Breast epithelium (tissue), 4 donors: ENCODE data around the gene ITPKB. TPM values are rescaled to one million over a fixed set of nuclear protein-coding genes. Genes with fewer than 3 reads are reported as not detected.
A peak's percentile ranks its signal among the peaks of the same experiment; 100 is the strongest.

Source experiments
- DNase-seq, 2 donors: peaks; one replicate each; pipeline ENCODE4 v3.0.0-alpha.2; 2019; ENCODE audit warnings: low spot score in 2 of 2
- H3K27ac ChIP-seq, 2 donors: fragments of 200-600 bp; sonication (generic) in 1 of 2; one replicate each; pipeline ENCODE4 v1.5.1; 2016 to 2019; ENCODE audit warnings: mild to moderate bottlenecking in 1 of 2
- H3K27me3 ChIP-seq, 2 donors: fragments of 200-600 bp; sonication (generic) in 1 of 2; one replicate each; pipeline versions ENCODE4 v1.5.1 to v1.6.0; 2017 to 2019; ENCODE audit warnings: control low read depth in 1 of 2, mild to moderate bottlenecking in 1 of 2
- H3K36me3 ChIP-seq: fragments of 200-600 bp; one replicate; pipeline ENCODE4 v1.5.1; 2019
- H3K4me1 ChIP-seq, 2 donors: fragments of 200-600 bp; sonication (generic); one replicate each; pipeline ENCODE4 v1.5.1; 2016 to 2019; ENCODE audit warnings: control low read depth in 1 of 2
- H3K4me3 ChIP-seq, 3 donors: fragments of 200-600 bp; sonication (generic); 1 replicate in 2 of 3; 2 replicates in 1 of 3; pipeline ENCODE4 v1.5.1; 2016 to 2019; ENCODE audit warnings: mild to moderate bottlenecking in 3 of 3, moderate library complexity in 2 of 3
- H3K9me3 ChIP-seq, 2 donors: fragments of 200-600 bp; sonication (generic) in 1 of 2; one replicate each; pipeline ENCODE4 v1.5.1; 2016 to 2019; ENCODE audit warnings: control low read depth in 1 of 2
- CTCF ChIP-seq, 3 donors: fragments of 450-650 bp; IDR thresholded peaks; one replicate each; pipeline ENCODE4 v1.5.1; 2016 to 2017; ENCODE audit warnings: antibody characterized with exemption in 3 of 3, mild to moderate bottlenecking in 3 of 3, moderate library complexity in 3 of 3
- POLR2A ChIP-seq: fragments of 450-650 bp; IDR thresholded peaks from one replicate; pipeline ENCODE4 v1.6.1; 2016; ENCODE audit warnings: antibody characterized with exemption, mild to moderate bottlenecking, moderate library complexity
- POLR2AphosphoS5 ChIP-seq, 3 donors: sonication (generic); formaldehyde crosslinking; IDR thresholded peaks; one replicate each; pipeline ENCODE4 v1.6.1; 2017; ENCODE audit warnings: antibody characterized with exemption in 3 of 3
- intact Hi-C: fragments of 100-400 bp; cut with DNase I; formaldehyde crosslinking; loops from one replicate; pipeline ENCODE4 v1.15.1; 2023; ENCODE audit warnings: low total_unique reads
- total RNA-seq, 3 donors: library from RNA; depleted of rRNA; stranded (reverse); fragments of >200 nt; gene quantifications; one replicate each; pipeline ENCODE4 v1.1.0, GENCODE V29; 2016

Gene ITPKB
- total RNA-seq, 3 donors from 2014 or later = 24.0 to 37.6 (median 25.6) TPM

GRCh38 chr1:226596531-226597165 is 142.4 kb downstream of the ITPKB start:
- Histone ChIP-seq H3K4me3 (no peak overlapping the region), H3K36me3 (no peaks in the 10 kb centered on the region), H3K4me1 (no peaks in the 10 kb centered on the region), H3K27me3 (no peaks in the 10 kb centered on the region), H3K27ac (no peak overlapping the region), H3K9me3 (no peaks in the 10 kb centered on the region)
- intact Hi-C loops = no loop called here
- DNase-seq = no peak
- TF ChIP-seq POLR2A (no peak), POLR2AphosphoS5 (IDR thresholded peaks at IDR 0.05) (no peak), CTCF (IDR thresholded peaks at IDR 0.05) (no peak)

GRCh38 chr1:226593541-226593940 is 145.5 kb downstream of the ITPKB start:
- intact Hi-C loops = no loop called here
- no peaks in the 10 kb centered on the region for H3K36me3 ChIP-seq
- no peaks in the 10 kb centered on the region for H3K27me3 ChIP-seq
- no peak for TF ChIP-seq POLR2AphosphoS5 (IDR thresholded peaks at IDR 0.05)
- TF ChIP-seq POLR2A = no peak
- no peak for TF ChIP-seq CTCF (IDR thresholded peaks at IDR 0.05)
- H3K4me3 ChIP-seq = no peak overlapping the region
- no peak overlapping the region for H3K27ac ChIP-seq
- H3K9me3 ChIP-seq = no peaks in the 10 kb centered on the region
- DNase-seq = no peak
- no peaks in the 10 kb centered on the region for H3K4me1 ChIP-seq

GRCh38 chr1:226590614-226591013 is 148.5 kb downstream of the ITPKB start:
- Histone ChIP-seq H3K4me3 (no peak overlapping the region), H3K4me1 (no peaks in the 10 kb centered on the region), H3K27me3 (no peaks in the 10 kb centered on the region), H3K9me3 (no peaks in the 10 kb centered on the region), H3K27ac (no peak overlapping the region), H3K36me3 (no peaks in the 10 kb centered on the region)
- intact Hi-C loops = no loop called here
- TF ChIP-seq CTCF (IDR thresholded peaks at IDR 0.05) (no peak), POLR2AphosphoS5 (IDR thresholded peaks at IDR 0.05) (no peak), POLR2A (no peak)
- DNase-seq = no peak

- TF ChIP-seq POLR2A (no peak), POLR2AphosphoS5 (IDR thresholded peaks at IDR 0.05) (no peak), CTCF (IDR thresholded peaks at IDR 0.05) (no peak)
- H3K4me3 ChIP-seq = no peak overlapping the region
- no peak for DNase-seq
- H3K27ac ChIP-seq = peak overlapping the region in 1 of 2 donors; percentile 72
- intact Hi-C loops = no loop called here
- H3K9me3 ChIP-seq = no peaks in the 10 kb centered on the region
- H3K27me3 ChIP-seq = no peaks in the 10 kb centered on the region
- no peaks in the 10 kb centered on the region for H3K36me3 ChIP-seq
- no peaks in the 10 kb centered on the region for H3K4me1 ChIP-seq
These were observed 149.9 kb downstream of the ITPKB start for GRCh38 chr1:226589008-226589733.

DNA sequence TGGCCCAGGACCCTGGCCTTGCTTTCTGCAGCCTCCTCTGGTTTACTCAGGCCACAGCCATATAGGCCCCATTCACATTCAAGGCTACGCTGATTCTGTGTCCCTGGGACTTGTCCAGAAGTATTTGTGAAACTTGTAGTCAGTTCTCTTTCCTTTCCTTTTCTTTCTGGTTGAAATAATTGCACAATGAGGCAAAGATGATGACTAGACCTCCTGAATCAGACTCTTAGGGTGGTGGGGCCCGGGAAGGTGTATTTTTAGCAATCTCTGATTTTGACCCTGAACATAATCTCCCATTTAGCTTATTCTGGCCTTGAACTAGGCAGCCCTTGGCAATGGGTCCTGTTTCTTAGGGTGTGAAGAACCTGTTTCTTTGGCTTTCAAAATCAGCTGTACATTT is 150.6 kb downstream of the ITPKB start:
- peak overlapping the region in 1 of 2 donors; percentile 72 for H3K27ac ChIP-seq
- intact Hi-C loops = no loop called here
- no peaks in the 10 kb centered on the region for H3K36me3 ChIP-seq
- H3K9me3 ChIP-seq = no peaks in the 10 kb centered on the region
- H3K27me3 ChIP-seq = no peaks in the 10 kb centered on the region
- no peak for DNase-seq
- no peak for TF ChIP-seq POLR2A
- no peak for TF ChIP-seq CTCF (IDR thresholded peaks at IDR 0.05)
- TF ChIP-seq POLR2AphosphoS5 (IDR thresholded peaks at IDR 0.05) = no peak
- H3K4me3 ChIP-seq = no peak overlapping the region
- no peaks in the 10 kb centered on the region for H3K4me1 ChIP-seq
